GM12878 (cell line): ENCODE measurements around the gene MPPED1.

Source experiments
- CTCF ChIP-seq, 3 experiments: IDR thresholded peaks in 2 of 3; conservative IDR thresholded peaks in 1 of 3; 2 replicates each; pipeline ENCODE4 v1.5.1; 2011; ENCODE audit warnings: low read depth in 3 of 3, low read length in 3 of 3, mild to moderate bottlenecking in 3 of 3, control low read depth in 2 of 3, moderate library complexity in 2 of 3, inconsistent platforms in 1 of 3, mixed read lengths in 1 of 3; ENCODE audit not compliant: control insufficient read depth in 2 of 3, insufficient read depth in 1 of 3; ENCODE audit errors: extremely low read depth in 1 of 3
- EP300 ChIP-seq, 2 experiments: fragments of 150-350 bp in 1 of 2; IDR thresholded peaks; 2 replicates each; pipeline ENCODE4 v1.6.1; 2011 to 2012; ENCODE audit warnings: low read depth in 2 of 2, low read length in 2 of 2, borderline replicate concordance in 1 of 2, improper control_type of control experiment in 1 of 2, inconsistent platforms in 1 of 2; ENCODE audit not compliant: control insufficient read depth in 1 of 2
- TAF1 ChIP-seq: IDR thresholded peaks from 2 replicates; pipeline ENCODE4 v1.6.1; 2011; ENCODE audit warnings: mild to moderate bottlenecking, low read depth, low read length, borderline replicate concordance

GRCh38 chr22:43531651-43532050 is 119.8 kb downstream of the MPPED1 start:
- TF ChIP-seq EP300 (IDR thresholded peaks at IDR 0.05; ENCODE audit: borderline replicate concordance in 1 of 2, control insufficient read depth in 1 of 2, low read depth in 2 of 2, low read length in 2 of 2), result no peak
- no peak for TF ChIP-seq CTCF (IDR thresholded peaks at IDR 0.05 in 2 of 3, conservative IDR thresholded peaks at IDR 0.05 in 1 of 3; ENCODE audit: control insufficient read depth in 2 of 3, extremely low read depth in 1 of 3, insufficient read depth in 1 of 3, low read depth in 3 of 3, low read length in 3 of 3)
- no peak for TF ChIP-seq TAF1
